AG04449 (cell line): ENCODE data around the gene MAIP1.
"Not testable (repeated sequence)": the region's sequence is repeated elsewhere in the genome, so short reads cannot be mapped to it uniquely, and the experiment has no call there.

ENCODE experiments used
- CTCF ChIA-PET: fragments of 350-600 bp; formaldehyde crosslinking; extraction: SDS; loops from one replicate; lab custom pipeline; 2021; ENCODE audit warnings: antibody characterized with exemption; lab: Yijun Ruan, JAX
- POLR2A ChIA-PET: fragments of 400-600, 350-600 bp; formaldehyde crosslinking; extraction: SDS; loops from one replicate; lab custom pipeline; 2020; ENCODE audit warnings: antibody characterized with exemption, inconsistent platforms; lab: Yijun Ruan, JAX
- DNase-seq: peaks from one replicate; pipeline ENCODE4 v3.0.0-alpha.2; 2010; ENCODE audit warnings: low read depth, low spot score
- H3K4me3 ChIP-seq: 2 replicates; pipeline ENCODE4 v1.5.1; 2011; ENCODE audit warnings: low read depth, mild to moderate bottlenecking, control low read depth, low read length
- TF ChIP-seq, protein P1 (sequence below): IDR thresholded peaks from one replicate; pipeline ENCODE4 v1.5.1; 2011; ENCODE audit warnings: mild to moderate bottlenecking, moderate library complexity, low read length, control low read depth, inconsistent platforms; ENCODE audit not compliant: insufficient read depth; ENCODE audit errors: missing control alignments

Gene MAIP1

DNA sequence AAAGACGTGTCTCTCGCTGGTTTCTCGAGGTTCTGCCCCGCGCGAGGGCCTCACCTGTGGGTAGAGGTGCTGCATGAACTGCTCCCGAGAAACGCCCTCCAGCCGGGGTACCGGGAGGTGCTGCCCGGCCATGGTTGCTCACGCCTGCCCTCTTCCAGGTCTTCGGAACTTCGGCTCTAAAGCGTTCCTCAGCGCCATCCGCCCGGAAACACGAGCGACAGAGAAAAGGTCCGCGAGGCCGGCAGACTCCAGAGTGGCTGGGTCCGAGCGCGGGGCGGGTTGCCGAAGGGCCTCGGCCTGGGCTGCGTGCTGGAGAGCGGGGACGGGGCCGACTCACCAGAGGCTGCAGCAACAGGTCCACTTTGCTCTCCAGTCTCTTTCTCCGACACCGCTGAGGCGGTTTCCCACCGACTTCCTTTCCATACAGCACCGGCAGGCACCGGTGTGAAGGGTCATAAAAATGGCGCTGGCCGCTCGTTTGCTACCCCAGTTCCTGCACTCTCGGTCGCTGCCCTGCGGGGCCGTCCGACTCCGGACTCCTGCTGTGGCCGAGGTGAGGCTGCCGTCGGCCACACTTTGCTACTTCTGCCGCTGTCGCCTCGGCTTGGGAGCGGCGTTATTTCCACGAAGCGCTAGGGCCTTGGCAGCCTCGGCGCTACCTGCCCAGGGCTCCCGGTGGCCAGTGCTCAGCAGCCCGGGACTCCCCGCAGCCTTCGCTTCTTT is at the start of gene MAIP1, which contains the start of gene TYW5:
Gene MAIP1, plus strand, starts transcription at position 244 of the 723 bp plus-strand sequence. Its CDS starts 217 bp downstream, at position 461.
Gene TYW5, minus strand, starts transcription at position 153 of the 723 bp plus-strand sequence. Its CDS starts 21 bp downstream, at position 132.
- peak within 1 kb of the TSS; percentile 95 for H3K4me3 ChIP-seq
- ChIA-PET POLR2A (no interaction called here), CTCF (no interaction called here)
- TF ChIP-seq, protein P1, sequence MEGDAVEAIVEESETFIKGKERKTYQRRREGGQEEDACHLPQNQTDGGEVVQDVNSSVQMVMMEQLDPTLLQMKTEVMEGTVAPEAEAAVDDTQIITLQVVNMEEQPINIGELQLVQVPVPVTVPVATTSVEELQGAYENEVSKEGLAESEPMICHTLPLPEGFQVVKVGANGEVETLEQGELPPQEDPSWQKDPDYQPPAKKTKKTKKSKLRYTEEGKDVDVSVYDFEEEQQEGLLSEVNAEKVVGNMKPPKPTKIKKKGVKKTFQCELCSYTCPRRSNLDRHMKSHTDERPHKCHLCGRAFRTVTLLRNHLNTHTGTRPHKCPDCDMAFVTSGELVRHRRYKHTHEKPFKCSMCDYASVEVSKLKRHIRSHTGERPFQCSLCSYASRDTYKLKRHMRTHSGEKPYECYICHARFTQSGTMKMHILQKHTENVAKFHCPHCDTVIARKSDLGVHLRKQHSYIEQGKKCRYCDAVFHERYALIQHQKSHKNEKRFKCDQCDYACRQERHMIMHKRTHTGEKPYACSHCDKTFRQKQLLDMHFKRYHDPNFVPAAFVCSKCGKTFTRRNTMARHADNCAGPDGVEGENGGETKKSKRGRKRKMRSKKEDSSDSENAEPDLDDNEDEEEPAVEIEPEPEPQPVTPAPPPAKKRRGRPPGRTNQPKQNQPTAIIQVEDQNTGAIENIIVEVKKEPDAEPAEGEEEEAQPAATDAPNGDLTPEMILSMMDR = peak; percentile 45
- no peak for DNase-seq

DNA sequence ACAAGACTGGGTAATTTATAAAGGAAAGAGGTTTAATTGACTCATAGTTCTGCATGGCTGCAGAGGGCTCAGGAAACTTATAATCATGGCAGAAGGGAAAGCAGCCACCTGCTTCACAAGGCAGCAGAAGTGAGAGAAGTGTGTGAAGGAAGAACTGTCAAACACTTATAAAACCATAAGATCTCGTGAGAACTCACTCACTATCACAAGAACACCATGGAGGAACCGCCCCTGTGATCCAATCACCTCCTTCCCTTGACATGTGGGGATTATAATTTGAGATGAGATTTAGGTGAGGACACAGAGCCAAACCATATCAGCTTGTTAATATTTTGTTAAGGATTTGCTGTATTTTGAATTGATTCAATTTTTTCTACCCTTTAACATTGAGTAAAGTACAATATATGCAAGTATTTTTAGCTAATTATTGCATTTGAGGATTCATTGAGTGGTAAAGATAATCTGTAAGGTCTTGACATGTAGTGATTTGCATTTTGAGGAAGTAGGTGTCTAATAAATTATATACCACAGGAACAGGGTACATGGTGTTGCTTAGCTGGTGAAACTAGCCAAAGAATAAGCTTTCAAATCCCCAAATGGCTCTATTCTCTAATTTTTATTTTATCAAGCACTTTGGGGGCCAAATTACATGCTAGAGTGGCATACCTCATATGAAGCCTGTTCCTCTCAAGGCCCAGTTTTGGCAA is 48.2 kb upstream of the MAIP1 start:
- ChIA-PET CTCF (no interaction called here), POLR2A (no interaction called here)
- TF ChIP-seq, protein P1 = no peak
- H3K4me3 ChIP-seq = no peak overlapping the region
- DNase-seq = no peak

DNA sequence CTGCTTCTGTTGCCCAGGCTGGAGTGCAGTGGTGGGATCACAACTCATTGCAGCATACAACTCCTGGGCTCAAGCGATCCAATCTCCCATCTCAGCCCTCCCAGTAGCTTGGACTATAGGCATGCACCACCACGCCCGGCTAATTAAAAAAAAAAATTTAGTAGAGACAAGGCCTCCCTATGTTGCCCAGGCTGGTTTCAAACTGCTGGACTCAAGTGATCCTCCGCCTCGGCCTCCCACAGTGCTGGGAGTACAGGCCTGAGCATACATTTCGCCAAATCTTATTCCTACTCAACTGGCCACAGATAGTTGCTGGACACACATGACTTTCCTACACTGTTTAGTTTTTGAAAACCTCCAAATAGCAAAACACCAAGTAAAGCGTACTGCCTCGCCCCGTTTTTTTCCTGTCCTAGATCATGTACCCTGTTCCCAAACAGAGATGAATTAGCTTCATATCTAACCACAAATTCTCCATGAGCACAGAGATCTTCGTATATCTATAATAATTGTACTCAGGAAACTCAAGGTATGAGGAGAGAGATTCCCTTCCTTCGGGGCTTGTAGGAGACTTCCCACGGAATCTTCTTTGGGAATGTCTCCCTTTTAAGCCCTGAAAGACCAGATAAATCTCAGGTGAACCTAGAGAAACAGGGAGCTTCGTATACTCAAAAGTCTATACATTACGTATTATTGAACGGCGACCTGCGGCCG is 44.9 kb upstream of the MAIP1 start:
- ChIA-PET POLR2A (no interaction called here), CTCF (interaction anchor here (1.1 to 1.2 kb wide), 2 partner anchors 15 to 48 kb away, joined by 3 read pairs; no protein-coding TSS in a partner anchor)
- DNase-seq = no peak

GRCh38 chr2:199911052-199911876 is 44.1 kb upstream of the MAIP1 start, which contains the start of gene C2orf69:
TSS of gene C2orf69 (plus strand) at chr2:199911293. CDS start at chr2:199911439, 146 bp downstream.
- ChIA-PET CTCF (interaction anchor here (1.1 to 1.2 kb wide), 2 partner anchors 16 to 49 kb away, joined by 3 read pairs; no protein-coding TSS in a partner anchor), POLR2A (no interaction called here)

More for the DNA sequence above, 44.9 kb upstream of the MAIP1 start:
- TF ChIP-seq, protein P1 = no peak
- H3K4me3 ChIP-seq = peak overlapping the region; percentile 52

GRCh38 chr2:199911877-199912161 is 43.6 kb upstream of the MAIP1 start:
- TF ChIP-seq, protein P1 = no peak
- ChIA-PET CTCF (no interaction called here), POLR2A (no interaction called here)
- peak overlapping the region; percentile 97 for H3K4me3 ChIP-seq
- DNase-seq = no peak

More at GRCh38 chr2:199911052-199911876, 44.1 kb upstream of the MAIP1 start, which contains the start of gene C2orf69:
- H3K4me3 ChIP-seq = peak within 1 kb of the TSS; percentile 97
- TF ChIP-seq, protein P1 = no peak
- peak; percentile 83 for DNase-seq

DNA sequence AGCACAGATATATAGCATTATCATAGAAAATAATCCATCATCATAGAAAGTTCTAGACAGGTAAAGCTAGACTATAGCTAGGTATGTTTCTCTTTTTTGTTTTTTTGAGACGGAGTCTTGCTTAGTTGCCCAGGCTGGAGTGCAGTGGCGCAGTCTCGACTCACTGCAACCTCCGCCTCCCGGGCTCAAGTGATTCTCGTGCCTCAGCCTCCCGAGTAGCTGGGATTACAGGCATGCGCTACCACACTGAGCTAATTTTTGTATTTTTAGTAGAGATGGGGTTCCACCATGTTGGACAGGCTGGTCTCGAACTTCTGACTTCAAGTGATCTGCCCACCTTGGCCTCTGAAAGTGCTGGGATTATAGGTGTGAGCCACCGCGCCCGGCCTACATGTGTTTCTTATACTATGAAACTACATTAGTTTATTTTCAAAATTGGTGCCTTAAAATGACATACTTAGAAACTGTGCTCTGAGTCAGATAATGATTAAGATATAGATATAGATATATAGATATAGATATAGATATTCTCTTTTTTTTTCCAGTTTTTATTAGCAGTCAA is 42.7 kb upstream of the MAIP1 start:
- POLR2A ChIA-PET, CTCF ChIA-PET, DNase-seq: not testable (repeated sequence)

More for the DNA sequence above, 42.7 kb upstream of the MAIP1 start:
- H3K4me3 ChIP-seq = peak overlapping the region; percentile 97
